HG03066 (cell line): Measurements from ENCODE around the gene TUB.

Experiments used
- ATAC-seq: cut with Tn5 transposase; IDR thresholded peaks from one replicate; pipeline ENCODE4 v1.9.1; 2021; ENCODE audit warnings: low read depth; ENCODE audit not compliant: unreplicated experiment

TUB gene

GRCh38 chr11:8089791-8090510 is 8.9 kb downstream of the TUB start:
- ATAC-seq = no peak

- ATAC-seq = no peak
These were observed 9.7 kb downstream of the TUB start for GRCh38 chr11:8090756-8091155.

- no peak for ATAC-seq
These were observed 10.7 kb downstream of the TUB start for GRCh38 chr11:8091721-8092120.

GRCh38 chr11:8092587-8093424 is 11.8 kb downstream of the TUB start:
- ATAC-seq = peak; percentile 54

GRCh38 chr11:8093931-8094575 is 13.0 kb downstream of the TUB start:
- no peak for ATAC-seq

GRCh38 chr11:8094656-8095055 is 13.6 kb downstream of the TUB start:
- ATAC-seq = no peak

- ATAC-seq = no peak
These were observed 14.4 kb downstream of the TUB start for GRCh38 chr11:8095371-8095770.

- no peak for ATAC-seq
These were observed 15.0 kb downstream of the TUB start for GRCh38 chr11:8095806-8096522.

- no peak for ATAC-seq
These were observed 15.6 kb downstream of the TUB start for GRCh38 chr11:8096575-8096974.

- no peak for ATAC-seq
These were observed 16.1 kb downstream of the TUB start for GRCh38 chr11:8097062-8097461.

GRCh38 chr11:8097468-8097867 is 16.5 kb downstream of the TUB start:
- no peak for ATAC-seq

GRCh38 chr11:8097926-8098325 is 16.9 kb downstream of the TUB start:
- ATAC-seq = no peak

- ATAC-seq = no peak
These were observed 17.4 kb downstream of the TUB start for GRCh38 chr11:8098361-8098760.

GRCh38 chr11:8098879-8099278 is 17.9 kb downstream of the TUB start:
- ATAC-seq = no peak

- no peak for ATAC-seq
These were observed 18.4 kb downstream of the TUB start for GRCh38 chr11:8099291-8099899.

- no peak for ATAC-seq
These were observed 19.1 kb downstream of the TUB start for GRCh38 chr11:8100158-8100557.

- ATAC-seq = no peak
These were observed 19.6 kb downstream of the TUB start for GRCh38 chr11:8100605-8101004.

GRCh38 chr11:8101421-8101820 is 20.4 kb downstream of the TUB start:
- ATAC-seq = no peak

- ATAC-seq = no peak
These were observed 21.4 kb downstream of the TUB start for GRCh38 chr11:8102296-8102915.

GRCh38 chr11:8102965-8103364 is 22.0 kb downstream of the TUB start:
- ATAC-seq = no peak
